ENCODE results near the gene CMSS1.

DNA sequence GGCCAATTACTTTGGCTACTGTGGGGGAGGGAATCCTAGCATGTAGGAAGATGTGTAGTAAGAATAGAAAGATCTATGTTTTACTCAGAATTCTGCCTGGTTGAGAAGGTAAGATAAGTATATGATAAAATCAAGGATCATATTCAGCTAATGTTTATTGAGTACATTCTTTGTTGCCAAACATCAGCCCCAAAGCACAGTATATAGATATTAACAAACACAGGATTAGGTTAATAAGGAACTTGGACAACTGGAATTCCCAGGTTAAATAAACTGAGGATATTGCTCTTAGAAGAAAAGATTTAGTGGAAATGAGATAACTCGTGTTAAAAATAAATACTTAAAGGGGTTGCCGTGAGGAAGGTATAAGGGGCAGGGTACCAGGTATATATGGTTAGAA lies 167.0 kb downstream of the CMSS1 start:
- TF ChIP-seq ZNF8 (CRISPR knock-in tag; IDR thresholded peaks at IDR 0.05) (no peak), ARNTL (CRISPR knock-in tag; IDR thresholded peaks at IDR 0.05; ENCODE audit: borderline replicate concordance, low read depth) (no peak), ZFP3 (CRISPR knock-in tag; IDR thresholded peaks at IDR 0.05) (no peak)

All from SK-N-SH treated with all-trans-retinoic acid at 6 μM for 48 hours (cell line).